ENCODE measurements around the gene FGF1.

FGF1 gene

GRCh38 chr5:142685418-142686209 lies at the start of gene FGF1:
Gene FGF1 (minus strand): TSS chr5:142686090. CDS start chr5:142614127, 71,963 bp downstream.
- no peak for DNase-seq

- no peak for DNase-seq
Observed at GRCh38 chr5:142727735-142728047, 41.8 kb upstream of the FGF1 start.

DNA sequence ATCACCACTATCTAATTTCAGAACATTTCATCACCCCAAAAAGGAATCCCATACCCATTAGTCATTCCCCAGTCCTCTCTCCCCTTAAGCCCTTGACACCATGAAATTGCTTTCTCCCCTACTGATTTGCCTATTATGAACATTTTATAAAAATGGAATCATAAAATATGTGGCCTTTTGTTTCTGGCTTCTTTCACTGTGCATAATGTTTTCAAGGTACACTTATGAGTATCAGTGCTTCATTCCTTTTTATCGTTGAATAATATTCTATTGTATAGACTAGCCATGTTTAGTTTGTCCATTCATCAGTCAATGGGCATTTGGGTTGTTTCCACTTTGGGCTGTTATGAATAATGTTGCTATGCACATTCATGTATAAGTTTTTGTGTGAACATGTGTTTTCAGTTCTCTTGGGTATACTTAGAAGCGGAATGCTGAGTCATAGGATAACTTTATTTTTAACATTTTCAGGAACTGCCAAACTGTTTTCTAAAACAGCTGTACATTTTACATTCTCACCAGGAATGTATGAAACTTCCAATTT lies 40.4 kb upstream of the FGF1 start:
- DNase-seq = no peak

GRCh38 chr5:142725231-142726187 lies 39.6 kb upstream of the FGF1 start:
- no peak for DNase-seq

DNA sequence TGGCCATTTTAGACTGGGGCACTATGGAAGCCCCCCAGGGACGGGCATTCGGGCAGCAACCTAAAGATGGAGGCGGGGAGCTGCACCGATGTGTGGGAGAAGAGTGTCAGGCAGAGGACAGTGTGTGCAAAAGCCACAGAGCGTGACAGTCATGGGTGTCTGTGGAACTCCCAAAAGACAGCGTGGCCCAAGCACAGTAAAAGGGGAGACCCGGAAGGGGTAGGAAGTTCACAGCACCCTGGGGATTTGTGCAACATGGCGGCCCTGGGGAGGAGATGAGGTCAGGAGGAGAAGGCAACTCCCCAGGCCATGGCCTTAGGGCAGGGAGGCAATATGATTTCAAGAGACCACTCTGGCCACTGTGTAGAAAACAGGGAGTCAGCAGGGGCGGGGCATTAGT lies 38.9 kb upstream of the FGF1 start:
- no peak for DNase-seq

GRCh38 chr5:142722896-142723295 lies 37.0 kb upstream of the FGF1 start:
- DNase-seq = no peak

DNA sequence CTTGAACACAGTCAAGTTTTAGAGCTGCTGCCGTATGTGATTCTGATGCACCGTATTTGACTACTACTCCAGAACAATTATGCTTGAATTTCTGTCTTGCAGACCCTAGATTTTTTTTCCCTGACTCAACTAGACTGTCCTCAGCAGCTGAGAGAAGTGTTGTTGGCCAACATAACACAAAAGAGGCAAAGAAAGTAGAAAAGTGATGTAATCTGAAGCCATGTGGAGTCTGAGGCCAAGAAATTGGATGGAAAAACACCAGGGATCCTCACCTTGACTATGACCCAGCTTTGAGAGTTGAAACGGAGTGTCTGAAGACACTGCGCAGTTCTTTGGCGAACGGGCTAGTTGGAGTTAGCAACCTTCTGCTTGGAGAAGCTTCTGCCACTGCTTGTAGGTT lies 36.3 kb upstream of the FGF1 start:
- DNase-seq = no peak

DNA sequence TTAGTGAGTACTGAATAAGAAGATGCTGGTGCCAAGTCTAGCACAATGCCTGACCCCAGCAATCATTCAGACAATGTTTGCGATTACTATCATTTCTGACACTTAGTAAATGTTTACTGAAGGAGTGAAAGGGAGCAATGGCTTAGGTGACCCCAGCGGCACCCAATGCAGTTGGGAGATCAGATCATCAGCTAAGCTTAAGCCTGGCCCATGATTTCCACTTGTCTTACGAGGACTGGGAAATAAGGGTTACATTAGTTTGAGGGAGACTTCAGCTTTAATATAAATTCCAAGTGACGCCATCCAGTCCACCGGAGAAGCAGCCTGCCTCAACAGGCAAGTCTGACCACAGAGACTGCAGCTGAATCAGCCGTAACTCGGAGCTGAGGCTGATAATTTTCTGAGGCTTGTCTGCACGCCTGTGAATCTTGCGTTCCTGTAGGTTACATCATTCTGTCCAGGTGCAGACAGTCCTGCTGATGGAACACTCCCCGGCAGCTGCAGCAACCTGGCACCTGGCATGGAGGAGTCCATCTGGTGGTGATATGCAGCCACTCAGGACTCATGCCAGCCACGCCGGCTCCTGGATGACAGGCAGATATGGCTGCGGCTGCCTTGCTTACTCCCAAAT lies 34.9 kb upstream of the FGF1 start:
- DNase-seq = no peak

GRCh38 chr5:142719836-142720370 lies 34.0 kb upstream of the FGF1 start:
- DNase-seq = no peak

- DNase-seq = no peak
Observed at GRCh38 chr5:142717582-142718215, 31.8 kb upstream of the FGF1 start.

DNA sequence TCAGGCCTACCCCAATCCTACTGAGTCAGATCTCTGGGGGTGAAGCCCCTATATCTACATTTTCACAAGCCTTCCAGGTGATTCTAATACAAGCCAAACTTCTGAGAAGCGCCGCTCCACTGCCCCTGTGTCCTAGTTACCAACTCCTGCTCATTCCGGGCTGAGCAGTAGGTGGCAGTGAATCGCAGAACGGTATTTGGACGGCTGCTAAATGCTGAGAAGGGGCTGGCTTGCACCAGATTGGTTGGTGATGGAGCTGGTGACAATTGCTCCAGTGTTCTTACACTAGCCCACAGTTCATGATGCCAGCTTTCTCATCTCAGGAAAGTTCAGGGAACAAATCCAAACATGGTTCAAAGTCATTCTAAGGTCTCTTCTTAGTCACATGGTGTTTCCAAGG lies 31.1 kb upstream of the FGF1 start:
- DNase-seq = peak; percentile 25

DNA sequence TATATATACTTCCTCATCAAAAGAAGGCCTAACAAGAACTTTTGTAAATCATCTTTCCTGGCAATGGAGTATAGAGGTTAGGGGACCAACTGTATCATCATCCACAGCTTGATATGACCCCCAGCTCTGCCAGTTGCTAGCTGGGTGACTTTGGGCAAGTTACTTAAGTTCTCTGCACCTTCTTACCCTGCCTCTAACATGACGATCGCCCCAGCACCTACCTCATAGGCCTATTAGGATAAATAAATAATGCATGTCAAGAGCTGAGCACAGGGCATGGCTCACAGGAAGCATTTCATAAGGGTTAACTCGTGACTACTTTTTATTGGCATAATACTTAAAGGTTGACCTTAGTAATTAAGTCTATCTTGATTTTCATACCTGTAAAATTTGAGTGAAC lies 29.4 kb upstream of the FGF1 start:
- no peak for DNase-seq

DNA sequence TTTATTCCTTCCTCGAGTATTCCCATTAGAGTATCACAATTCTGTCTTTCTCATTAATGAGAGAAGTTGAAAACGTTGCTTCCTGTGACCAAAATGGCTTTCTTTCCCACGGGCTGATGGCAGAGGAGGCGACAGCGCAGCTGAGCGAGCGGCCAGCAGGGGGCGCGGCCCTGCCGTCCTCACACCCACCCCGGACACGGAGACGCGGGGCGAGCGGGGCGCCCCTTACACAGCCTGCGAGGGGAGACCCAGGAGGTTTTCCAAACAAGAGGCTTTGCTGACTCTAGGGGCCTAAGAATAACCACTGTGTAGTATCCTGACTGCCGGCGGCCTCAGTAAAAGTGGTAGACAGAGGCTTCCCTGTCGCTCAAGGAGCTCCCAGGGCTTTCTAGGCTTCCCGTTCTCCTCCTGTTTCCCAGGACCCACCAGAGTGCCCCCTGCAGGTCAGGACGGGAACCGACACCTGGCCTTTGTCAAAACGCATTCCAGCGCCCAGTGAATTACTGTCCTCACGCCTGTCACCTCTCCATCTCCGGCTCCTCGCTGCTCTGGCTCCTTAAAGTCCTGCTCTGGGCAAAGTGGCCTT lies 27.3 kb upstream of the FGF1 start:
- DNase-seq = peak; percentile 87

- no peak for DNase-seq
Observed at GRCh38 chr5:142703153-142703552, 17.3 kb upstream of the FGF1 start.

DNA sequence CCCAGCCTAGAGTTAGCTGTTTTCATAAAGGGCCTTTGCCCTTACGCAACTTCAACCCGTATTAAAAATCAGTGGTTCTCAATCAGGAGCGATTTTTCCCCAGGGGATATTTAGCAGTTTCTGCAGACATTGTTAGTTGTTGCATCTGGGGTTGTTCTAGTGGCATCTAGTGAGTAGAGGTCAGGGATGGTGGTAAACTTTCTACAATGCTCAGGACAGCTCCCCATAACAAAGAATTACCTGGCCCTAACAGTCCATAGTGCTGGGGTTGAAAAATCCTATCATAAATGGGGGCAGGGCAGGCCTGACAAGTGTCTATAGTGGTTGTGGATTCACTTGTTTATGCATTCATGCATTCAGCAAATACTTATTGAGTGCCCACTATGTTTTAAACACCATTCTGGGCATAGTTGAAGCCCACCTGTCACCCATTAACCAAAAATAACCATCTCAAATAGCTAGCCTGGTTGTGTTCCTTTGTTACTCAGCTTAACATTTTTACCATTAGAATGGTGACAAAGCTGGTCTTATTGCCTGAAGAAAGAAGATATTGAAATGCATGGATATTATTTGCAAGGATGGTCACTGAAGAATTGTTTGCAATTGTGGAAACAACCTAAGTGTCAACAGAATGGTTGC lies 15.9 kb upstream of the FGF1 start:
- no peak for DNase-seq

GRCh38 chr5:142700566-142700965 lies 14.7 kb upstream of the FGF1 start:
- no peak for DNase-seq

- peak; percentile 76 for DNase-seq
Observed at GRCh38 chr5:142699184-142699720, 13.4 kb upstream of the FGF1 start.

DNA sequence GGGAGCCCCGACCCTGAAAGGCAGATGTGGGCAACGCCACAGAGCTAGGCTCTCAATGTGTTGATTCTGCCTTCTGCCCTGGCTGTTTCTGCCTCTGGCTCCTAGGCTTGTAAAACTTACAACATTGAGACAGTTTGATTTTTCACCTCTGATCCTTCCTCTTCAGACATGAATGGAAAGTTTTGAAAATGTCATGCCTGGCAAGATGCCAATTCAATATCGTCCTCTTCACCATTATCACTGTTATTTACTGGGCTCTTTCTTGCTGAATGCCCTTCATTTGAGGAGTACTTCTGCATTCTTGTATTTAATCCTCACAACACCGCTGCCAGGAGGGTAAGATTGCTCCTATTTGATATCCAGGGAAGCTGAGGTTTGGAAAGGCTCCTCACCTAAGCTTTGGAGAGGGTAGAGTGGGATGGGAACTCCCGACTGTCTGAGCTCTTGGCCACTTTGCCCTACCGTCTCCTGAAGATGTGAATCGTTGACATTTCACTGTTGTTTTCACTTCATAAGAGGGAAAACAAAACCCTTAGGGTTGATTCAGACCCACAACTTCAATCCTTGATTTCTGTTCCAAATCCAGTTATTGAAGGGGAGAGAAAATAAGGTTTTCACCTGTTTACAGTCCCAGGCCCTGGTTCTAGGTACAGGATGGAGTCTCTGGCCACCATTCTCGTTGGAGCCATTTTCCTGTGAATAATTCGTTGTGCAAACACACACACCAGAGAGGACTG lies 12.7 kb upstream of the FGF1 start:
- DNase-seq = no peak

DNA sequence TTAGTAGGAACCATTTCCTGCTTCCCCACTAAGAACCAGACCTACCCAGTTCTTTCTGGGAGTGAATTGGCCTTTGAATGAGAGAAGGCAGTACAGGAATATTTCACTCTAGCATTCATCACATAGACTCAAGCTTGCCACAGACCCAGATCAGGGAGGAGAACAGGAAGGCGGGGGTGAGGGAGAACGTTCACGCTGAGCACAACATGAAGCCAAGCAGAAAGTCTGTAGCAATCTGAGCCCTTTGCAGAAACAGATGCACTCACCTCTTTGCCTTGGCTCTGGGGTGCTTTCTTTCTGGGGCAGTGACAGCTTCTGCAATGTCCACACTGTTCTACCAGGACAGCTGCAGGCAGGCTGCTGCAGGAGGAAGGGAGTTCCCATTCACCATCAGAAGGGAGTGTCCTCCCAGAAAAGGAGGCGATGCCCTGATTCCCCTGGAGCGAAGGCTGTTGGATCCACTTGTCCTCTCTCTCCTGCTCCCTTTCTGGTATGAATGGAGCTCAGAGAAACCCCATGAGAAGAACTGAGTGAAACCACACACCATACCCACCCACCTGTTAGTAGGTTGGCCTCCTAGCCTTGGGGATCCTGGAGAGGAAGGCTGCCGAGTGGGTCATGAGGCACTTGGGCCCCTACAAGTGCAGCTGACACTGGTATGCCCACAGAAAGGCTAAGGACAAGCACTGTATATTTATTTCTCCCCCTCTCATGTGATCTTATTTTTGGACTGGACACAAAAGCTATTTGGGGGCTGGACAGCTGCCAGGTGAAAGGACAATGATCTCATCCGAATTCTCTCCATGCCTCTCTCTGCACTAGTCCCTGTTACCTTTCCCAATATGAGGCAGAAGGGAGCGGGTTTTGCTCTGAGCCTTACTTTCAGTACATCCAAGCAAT lies 11.7 kb upstream of the FGF1 start:
- no peak for DNase-seq

GRCh38 chr5:142696379-142696778 lies 10.5 kb upstream of the FGF1 start:
- no peak for DNase-seq
